Stimulated activated CD8-positive, alpha-beta memory T cell treated with anti-CD3 and anti-CD28 coated beads, Interleukin-15, amount 100 ng/mL, for 48 hours (primary cell): ENCODE results near the gene RAPGEF2.
"Not testable (repeated sequence)": the region's sequence is repeated elsewhere in the genome, so short reads cannot be mapped to it uniquely, and the experiment has no call there.

Experiments used
- DNase-seq, 2 donors: peaks; one replicate each; pipeline ENCODE4 v3.0.0-alpha.2; 2020; ENCODE audit warnings: low read depth in 2 of 2

Gene RAPGEF2

DNA sequence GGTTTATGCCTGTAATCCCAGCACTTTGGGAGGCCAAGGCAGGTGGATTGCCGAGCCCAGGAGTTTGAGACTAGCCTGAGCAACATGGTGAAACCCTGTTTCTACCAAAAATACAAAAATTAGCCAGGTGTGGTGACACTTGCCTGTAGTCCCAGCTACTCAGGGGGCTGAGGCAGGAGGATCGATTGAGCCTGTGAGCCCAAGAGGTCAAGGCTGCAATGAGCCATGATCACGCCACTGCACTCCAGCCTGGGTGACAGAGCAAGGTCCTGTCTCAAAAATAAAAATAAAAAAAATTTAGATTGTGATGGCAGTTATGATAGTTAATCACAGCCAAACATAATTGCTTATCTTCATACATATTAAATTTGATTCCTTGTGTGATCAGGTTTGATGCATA lies 58.6 kb downstream of the RAPGEF2 start:
- not testable (repeated sequence) for DNase-seq

DNA sequence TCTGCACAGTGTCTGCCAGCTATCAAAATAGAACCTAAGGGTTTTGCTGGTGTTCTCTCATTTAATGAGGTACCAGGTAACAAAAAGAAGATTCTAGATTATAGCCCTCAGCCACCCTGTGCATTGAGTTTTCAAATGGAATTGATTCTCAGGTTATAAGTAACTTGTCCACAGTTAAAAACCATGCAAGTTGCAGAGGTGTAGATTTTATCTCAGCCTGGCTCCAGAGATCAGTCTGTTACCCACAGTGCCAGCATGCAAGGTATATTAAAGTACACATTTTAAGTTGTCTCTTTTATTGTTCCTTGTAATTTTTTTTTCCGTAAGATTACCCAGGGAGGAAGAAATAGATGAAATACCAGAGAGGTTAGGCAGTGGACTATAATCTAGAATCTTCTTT lies 59.7 kb downstream of the RAPGEF2 start:
- no peak for DNase-seq

DNA sequence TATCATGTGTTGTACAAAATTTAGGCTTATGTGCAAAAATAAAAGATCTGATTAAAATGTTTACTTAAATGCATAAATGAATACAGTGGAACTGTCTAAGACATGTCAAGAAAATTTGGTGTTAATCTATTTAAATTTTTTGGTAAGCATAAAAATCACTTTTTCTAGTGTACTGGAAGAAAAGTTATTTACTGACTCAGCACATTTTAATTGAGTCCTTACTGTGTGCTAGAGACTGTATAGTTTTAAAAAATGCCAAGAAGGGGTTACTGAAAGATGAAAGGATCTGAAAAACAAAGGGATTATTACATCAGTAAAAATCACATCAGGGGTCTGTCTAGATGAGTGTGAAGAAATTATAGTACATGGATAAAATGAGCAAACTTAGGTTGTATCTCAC lies 60.6 kb downstream of the RAPGEF2 start:
- DNase-seq = no peak

DNA sequence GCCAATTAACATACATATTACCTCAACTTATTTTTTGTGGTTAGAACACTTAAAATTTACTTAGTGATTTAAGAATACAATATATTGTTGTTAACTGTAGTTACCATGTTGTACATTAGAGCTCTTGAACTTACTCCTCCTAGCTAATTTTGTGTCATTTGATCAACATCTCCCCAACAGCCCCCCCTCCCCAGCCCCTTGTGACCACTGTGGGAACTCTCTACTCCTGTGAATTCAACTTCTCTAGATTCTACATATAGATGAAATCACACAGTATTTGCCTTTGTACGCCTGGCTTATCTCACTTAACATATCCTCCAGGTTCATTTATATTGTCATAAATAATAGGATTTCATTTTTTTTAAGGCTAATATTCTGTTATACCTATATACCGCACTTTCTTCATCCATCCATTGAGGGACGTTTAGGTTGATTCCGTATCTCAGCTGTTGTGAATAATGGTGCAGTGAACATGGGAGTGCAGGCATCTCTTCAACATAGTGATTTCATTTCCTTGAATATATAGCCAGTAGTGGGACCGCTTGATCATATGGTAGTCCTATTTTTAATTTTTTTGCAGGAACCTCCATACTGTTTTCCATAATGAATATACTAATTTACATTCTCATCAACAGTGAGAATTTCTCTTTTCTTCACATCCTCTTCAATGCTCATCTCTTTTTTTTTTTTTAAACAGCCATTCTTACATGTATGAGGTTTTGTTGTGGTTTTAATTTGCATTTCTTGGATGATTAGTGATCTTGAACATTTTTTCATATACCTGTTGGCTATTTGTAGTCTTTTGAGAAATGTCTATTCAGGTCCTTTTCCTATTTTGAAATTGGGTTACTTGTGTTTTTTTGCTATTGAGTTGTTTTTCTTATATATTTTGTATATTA lies 66.8 kb downstream of the RAPGEF2 start:
- DNase-seq = no peak

DNA sequence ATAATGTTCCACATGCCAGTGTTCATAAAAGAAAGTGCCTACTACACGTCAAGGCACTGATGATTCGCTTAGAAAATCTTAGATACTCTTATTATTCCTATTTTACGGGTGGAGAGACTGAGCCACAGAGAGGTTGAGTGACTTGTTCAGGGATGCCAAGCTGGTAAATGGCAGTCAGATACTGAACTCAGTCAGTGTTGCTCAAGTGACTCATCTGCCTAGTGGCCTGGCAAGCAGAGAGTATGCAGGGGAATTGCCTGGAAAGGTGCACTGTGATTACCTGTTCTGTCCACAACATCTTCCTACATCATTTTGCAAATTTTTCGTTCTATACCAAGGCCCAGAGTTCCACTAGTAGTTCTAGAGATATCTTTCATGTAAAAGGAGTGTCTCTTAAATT lies 68.4 kb downstream of the RAPGEF2 start:
- no peak for DNase-seq

DNA sequence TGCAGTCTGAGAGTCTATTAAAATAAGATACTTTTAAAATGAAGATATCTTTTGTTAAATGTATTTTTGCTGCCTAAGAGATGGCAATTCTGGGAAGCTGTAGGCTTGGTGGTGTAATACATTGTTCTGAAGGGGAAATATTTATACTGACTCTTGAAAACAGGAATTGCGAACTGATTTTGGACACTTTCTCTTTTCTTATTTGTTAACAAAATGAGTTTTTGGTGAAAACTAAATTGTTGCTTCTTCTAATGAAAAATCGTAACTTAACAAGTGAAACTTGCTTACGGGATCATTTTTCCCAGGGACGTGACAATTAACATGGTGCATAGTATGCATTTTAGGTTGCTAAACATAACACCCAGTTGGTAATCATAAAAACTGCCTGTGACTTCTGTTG lies 71.0 kb downstream of the RAPGEF2 start:
- DNase-seq = no peak

DNA sequence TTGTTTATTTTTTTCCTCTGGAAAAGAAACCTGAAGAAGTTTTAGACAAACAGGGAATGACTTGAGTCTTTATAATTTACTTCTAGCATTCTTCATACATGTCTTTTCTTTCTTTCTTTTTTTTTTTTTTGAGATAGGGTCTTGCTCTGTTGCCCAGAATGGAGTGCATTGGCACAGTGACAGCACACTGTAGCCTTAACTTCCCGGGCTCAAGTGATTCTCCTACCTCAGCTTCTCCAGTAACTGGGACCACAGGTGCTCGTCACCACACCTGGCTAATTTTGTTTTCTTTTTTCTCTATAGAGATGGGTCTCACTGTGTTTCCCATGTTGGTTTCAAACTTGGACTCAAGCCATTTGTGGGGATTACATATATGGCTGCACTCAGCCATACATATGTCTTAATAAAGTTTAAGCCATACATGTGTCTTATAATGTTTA lies 71.8 kb downstream of the RAPGEF2 start:
- no peak for DNase-seq

DNA sequence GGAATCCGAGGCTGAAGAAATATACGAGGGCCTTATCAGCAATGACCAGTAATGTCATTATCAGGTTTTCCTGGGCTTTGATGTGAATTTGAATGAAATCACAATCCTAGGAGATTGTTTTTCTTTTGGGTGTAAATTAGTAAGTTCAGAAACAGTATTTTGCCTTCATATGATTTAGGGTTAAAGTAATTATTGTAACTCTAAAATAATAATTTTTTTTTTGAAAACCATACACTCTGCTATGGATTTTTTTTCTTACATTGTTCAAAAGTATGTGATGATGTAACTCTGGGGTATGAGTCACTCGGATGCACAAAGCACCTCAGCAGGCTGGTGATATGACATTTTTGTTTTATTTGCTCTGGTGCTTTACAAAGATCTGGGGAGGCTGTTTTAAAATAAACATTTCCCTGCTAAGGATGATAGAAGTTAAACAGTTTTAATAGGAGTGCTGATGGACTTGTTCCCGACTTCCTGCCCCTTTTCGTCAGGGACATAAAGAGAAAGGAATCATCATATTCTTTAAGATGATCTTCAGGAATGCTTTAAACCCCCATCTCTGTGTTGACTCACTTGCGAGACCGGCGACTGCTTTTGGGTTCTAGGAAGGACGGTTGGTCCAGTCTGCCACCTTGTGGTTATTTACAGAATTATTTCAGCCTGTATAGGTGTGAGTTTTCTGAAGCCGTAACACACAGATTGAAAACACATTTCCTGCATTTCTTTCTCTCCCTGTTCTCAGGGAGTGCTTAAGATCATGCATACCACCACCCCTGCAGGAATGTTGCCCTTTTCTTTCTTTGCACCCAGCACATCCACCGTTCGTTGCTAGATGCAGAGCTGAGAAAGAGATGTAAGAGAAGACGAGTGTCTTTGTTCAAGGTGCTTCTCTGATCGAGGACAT lies 72.5 kb downstream of the RAPGEF2 start:
- peak; percentile 19 to 27 for DNase-seq

DNA sequence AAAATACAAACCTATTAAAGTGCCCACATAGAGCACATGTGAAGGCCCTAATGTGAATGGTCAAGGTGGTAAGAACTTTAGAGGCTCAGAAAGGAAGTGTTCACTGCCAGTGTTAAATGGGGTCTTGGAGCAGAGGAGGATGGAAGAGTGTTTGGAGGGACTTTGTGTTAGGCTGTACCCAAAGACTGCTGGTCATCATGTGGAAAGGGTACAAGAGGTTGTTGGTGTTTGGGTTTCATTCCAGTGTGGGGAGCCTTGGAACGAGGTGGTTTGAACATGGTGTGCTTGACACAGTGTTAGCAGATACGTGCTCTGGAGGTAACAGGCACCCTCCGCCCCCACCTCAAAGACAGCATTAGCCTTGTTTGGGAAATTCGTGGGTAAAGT lies 73.1 kb downstream of the RAPGEF2 start:
- no peak for DNase-seq

DNA sequence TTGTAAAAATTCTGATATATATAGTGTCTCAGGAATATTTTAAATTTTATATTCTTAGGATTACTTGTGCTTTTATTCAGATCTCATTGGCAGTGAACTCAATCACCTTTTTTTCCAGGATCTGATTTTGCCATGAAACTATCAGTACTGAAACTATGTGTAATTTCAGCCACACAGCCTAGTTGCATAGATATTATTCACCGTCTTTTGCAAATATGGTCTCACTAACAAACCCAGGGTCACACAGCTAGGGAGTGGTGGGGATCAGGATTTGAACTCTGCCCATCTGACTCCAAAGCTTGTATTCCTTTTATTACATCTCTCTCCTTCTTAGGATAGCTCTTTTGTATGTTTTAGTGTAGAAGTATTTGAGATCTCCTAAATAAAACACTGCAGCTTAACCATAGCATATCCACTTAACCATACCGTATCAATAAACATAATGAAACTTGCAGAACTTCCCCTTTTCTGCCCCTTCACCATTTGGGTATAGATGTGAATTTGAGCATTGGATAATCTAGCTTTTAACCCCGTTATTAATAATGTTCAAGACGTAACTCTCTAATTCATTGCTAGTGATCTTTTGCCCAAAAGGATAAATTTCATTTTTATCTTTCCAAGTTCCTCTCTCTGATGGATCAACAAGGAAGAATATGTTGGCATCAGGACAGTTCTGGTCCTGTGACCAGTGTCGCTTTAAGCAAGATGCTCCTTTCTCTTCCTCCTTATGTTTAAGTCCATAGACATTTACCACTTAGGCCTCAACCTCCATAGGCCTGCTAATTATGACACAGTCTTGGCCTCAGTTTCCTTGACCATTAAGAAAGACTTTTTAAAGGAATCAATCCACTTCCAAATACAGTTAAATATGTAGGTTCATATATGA lies 74.6 kb downstream of the RAPGEF2 start:
- DNase-seq = no peak

DNA sequence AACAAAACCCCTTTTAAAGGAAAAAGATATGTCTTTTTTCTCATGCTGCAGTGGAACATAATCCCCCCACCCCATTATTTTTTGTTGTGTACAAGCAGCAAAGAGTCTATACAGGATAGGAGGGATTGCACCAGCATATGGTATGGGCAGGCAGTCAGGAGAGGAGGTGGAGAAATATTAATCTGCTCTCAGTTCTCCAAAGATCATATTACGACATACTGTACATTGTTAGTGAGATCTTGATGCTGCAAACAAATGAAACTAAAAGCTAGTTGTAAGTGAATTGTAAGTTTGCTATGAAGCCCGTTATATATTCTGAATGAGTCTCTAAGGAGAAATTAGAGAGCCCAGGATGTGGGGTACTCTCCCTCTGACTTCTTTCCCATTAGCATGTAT lies 75.3 kb downstream of the RAPGEF2 start:
- DNase-seq = no peak

DNA sequence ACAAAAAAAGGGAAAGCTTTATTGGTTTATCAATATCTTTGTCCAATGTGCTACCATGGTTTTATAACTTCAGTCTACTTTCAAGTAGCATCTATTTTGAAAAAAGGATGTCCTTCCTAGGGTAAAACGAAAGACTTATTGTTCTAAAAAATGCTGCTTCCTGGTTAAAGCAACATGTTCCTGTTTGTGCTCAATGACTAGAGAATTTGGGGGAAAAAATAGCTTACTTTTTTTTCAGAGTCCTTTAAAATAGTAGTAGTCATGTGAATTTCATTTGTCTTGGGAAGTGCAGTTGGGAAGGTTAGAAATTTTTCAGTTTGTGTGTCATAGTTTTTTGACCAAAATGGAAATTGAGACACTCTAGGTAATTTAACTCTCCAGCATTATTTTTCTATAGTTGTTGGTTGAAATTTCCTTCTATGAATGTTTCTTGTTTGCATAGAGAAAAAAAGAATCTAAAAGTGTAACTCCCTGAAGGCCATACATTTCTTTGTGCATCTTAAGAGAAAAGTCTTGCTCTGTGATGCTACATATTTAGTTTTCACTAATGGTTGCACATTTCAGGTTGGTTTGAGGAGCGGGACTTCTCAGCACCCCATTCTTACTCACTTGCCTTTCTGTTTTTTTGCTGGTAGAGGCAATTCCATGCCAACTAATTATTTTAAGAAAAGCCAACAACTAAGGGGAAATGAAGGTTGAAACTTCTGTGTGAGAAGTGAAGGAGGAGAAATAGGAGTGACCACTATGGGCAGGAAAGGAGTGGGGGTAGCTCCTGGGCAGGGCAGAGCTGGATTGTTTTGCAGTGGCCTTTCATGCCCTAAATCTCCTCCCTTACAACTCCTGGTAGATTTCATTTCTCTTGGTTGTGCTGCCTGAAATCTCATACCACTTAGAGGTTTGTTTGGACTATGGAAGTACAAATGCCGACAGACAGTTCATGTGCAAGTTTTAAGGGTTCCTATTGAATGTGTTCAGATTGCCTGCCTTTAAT lies 76.4 kb downstream of the RAPGEF2 start:
- no peak for DNase-seq

DNA sequence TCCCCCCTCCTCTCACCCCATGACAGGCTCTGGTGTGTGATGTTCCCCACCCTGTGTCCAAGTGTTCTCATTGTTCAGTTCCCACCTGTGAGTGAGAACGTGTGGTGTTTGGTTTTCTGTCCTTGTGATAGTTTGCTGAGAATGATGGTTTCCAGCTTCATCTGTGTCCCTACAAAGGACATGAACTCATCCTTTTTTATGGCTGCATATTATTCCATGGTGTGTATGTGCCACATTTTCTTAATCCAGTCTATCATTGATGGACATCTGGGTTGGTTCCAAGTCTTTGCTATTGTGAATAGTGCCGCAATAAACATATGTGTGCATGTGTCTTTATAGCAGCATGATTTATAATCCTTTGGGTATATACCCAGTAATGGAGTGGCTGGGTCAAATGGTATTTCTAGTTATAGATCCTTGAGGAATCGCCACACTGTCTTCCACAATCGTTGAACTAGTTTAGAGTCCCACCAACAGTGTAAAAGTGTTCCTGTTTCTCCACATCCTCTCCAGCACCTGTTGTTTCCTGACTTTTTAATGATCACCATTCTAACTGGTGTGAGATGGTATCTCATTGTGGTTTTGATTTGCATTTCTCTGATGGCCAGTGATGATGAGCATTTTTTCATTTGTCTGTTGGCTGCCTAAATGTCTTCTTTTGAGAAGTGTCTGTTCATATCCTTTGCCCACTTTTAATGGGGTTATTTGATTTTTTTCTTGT lies 81.2 kb downstream of the RAPGEF2 start:
- not testable (repeated sequence) for DNase-seq

DNA sequence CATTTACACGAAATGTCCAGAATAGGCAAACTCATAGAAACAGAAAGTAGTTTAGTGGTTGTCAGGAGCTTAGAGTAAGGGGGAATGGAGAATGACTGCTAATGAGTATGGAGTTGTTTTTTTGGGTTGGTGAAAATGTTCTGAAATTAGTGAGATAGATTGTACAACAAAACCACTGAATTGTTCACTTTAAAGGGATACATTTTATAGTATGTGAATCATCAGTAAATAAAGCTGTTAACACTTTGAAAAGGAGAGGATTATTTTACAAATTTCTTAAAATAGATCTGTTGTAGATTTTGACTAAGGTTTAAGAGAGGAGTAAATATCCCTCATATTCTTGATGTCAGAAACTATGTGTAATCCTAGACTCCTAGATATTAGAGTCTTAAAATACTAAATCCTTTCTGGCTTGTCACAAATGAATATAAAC lies 82.7 kb downstream of the RAPGEF2 start:
- no peak for DNase-seq

DNA sequence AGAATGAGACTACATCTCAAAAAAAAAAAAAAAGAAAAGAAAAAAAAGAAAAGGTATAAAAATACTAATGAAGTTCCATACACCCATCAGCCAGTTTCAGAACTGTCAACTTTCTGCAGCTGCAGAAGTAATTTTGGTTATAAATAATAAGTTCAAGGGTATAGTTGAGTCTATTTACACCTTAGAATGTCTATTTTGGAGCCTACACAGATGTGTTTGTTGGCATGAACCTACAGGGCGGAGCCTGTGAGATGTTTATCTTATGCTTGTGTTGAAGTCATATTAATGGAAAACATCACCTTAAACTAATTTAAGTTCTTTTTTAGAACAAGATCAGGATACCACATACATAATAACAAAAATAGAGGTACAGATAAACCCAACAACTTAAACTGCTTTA lies 85.8 kb downstream of the RAPGEF2 start:
- DNase-seq = no peak

DNA sequence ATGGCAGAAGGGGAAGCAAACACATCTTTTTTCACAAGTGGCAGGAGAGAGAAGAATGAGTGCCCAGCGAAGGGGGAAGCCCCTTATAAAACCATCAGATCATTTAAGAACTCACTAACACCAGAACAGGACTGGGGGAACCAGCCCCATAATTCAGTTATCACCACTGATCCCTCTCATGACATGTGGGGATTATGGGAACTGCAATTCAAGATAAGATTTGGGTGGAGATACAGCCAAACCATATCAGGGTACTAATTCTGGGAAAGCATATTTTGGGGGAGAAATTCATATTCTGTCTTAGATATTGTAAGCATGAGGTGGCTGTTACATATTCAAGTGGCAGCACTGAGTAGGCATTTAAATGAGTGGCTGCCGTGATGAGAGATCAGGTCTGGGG lies 87.8 kb downstream of the RAPGEF2 start:
- DNase-seq = no peak

DNA sequence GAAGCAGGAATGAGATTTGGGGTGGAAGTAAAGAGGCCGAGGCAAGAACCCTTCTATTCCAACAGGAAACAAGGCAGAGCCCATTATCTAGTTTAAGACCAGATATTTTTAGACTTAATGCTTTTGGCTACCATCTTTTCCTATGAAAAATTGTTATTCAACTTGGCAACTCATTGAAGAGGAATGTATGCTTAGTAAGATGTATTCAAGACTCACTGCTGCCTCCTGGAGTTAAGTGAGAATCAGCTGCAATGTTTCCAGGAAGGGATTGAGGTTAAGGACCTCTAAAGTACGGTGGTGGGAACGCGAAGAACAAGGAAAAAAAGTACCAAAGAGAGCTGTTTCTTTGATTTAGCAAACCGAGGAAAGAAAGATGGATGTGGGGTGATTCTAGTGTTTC lies 89.1 kb downstream of the RAPGEF2 start:
- DNase-seq = no peak

DNA sequence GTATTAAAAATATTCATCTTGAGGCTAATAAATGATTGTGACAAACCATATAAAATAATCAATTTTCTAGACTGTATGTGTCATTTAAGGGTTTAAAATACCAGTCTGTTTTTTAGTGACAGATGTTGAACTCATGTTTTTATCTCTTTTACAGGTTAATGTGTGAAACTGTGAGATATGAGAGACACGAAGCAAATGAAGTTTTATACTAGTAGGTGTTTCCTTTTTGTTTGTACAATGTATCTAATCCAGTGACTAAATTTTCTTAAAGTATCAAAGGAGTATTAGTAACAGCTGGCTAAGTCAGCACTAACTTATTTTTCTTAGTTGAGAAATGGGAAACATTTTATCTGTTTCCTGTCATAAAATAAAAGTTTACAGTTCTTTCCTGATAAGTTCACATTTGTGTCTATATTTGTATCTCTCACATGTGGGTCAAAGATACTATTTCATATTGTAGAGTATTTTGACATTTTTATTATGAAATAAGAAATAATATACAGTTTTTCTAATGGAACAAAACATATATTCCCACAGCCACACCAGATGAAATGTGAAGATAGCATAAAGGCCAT lies 90.3 kb downstream of the RAPGEF2 start:
- DNase-seq = no peak

DNA sequence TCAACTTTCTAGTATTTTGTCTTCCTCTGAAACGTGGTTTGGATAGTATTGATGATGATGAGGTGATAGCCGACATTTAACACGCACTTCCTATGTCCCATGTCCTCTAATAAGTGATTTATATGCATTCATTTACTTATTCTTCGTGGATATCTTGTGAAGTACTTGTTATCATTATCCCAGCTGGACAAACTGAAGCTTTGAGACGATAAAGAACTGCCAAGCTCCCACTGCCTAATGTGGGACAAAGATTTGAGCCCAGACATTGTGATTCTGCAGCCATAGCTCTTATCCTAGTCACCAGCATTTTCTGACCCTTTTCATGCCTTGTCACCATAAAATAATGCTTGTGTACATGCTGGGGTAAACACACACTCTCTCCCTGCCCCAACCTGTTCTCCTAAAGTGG lies 92.5 kb downstream of the RAPGEF2 start:
- no peak for DNase-seq
